Breast epithelium (tissue), 4 donors: ENCODE results near the gene CDH5. TPM values are rescaled to one million over a fixed set of nuclear protein-coding genes. Genes with fewer than 3 reads are reported as not detected.

Experiments
- DNase-seq, 2 donors: peaks; one replicate each; pipeline ENCODE4 v3.0.0-alpha.2; 2019; ENCODE audit warnings: low spot score in 2 of 2
- H3K27ac ChIP-seq, 2 donors: fragments of 200-600 bp; sonication (generic) in 1 of 2; one replicate each; pipeline ENCODE4 v1.5.1; 2016 to 2019; ENCODE audit warnings: mild to moderate bottlenecking in 1 of 2
- H3K27me3 ChIP-seq, 2 donors: fragments of 200-600 bp; sonication (generic) in 1 of 2; one replicate each; pipeline versions ENCODE4 v1.5.1 to v1.6.0; 2017 to 2019; ENCODE audit warnings: control low read depth in 1 of 2, mild to moderate bottlenecking in 1 of 2
- H3K36me3 ChIP-seq: fragments of 200-600 bp; one replicate; pipeline ENCODE4 v1.5.1; 2019
- H3K4me1 ChIP-seq, 2 donors: fragments of 200-600 bp; sonication (generic); one replicate each; pipeline ENCODE4 v1.5.1; 2016 to 2019; ENCODE audit warnings: control low read depth in 1 of 2
- H3K4me3 ChIP-seq, 3 donors: fragments of 200-600 bp; sonication (generic); 1 replicate in 2 of 3; 2 replicates in 1 of 3; pipeline ENCODE4 v1.5.1; 2016 to 2019; ENCODE audit warnings: mild to moderate bottlenecking in 3 of 3, moderate library complexity in 2 of 3
- H3K9me3 ChIP-seq, 2 donors: fragments of 200-600 bp; sonication (generic) in 1 of 2; one replicate each; pipeline ENCODE4 v1.5.1; 2016 to 2019; ENCODE audit warnings: control low read depth in 1 of 2
- POLR2A ChIP-seq: fragments of 450-650 bp; IDR thresholded peaks from one replicate; pipeline ENCODE4 v1.6.1; 2016; ENCODE audit warnings: antibody characterized with exemption, mild to moderate bottlenecking, moderate library complexity
- POLR2AphosphoS5 ChIP-seq, 3 donors: sonication (generic); formaldehyde crosslinking; IDR thresholded peaks; one replicate each; pipeline ENCODE4 v1.6.1; 2017; ENCODE audit warnings: antibody characterized with exemption in 3 of 3
- intact Hi-C: fragments of 100-400 bp; cut with DNase I; formaldehyde crosslinking; loops from one replicate; pipeline ENCODE4 v1.15.1; 2023; ENCODE audit warnings: low total_unique reads
- total RNA-seq, 3 donors: library from RNA; depleted of rRNA; stranded (reverse); fragments of >200 nt; gene quantifications; one replicate each; pipeline ENCODE4 v1.1.0, GENCODE V29; 2016
- TF ChIP-seq, protein P1 (sequence below), 3 donors: fragments of 450-650 bp; IDR thresholded peaks; one replicate each; pipeline ENCODE4 v1.5.1; 2016 to 2017; ENCODE audit warnings: antibody characterized with exemption in 3 of 3, mild to moderate bottlenecking in 3 of 3, moderate library complexity in 3 of 3

CDH5 gene
- total RNA-seq, 3 donors from 2014 or later = 19.2 to 52.8 (median 45.1) TPM

DNA sequence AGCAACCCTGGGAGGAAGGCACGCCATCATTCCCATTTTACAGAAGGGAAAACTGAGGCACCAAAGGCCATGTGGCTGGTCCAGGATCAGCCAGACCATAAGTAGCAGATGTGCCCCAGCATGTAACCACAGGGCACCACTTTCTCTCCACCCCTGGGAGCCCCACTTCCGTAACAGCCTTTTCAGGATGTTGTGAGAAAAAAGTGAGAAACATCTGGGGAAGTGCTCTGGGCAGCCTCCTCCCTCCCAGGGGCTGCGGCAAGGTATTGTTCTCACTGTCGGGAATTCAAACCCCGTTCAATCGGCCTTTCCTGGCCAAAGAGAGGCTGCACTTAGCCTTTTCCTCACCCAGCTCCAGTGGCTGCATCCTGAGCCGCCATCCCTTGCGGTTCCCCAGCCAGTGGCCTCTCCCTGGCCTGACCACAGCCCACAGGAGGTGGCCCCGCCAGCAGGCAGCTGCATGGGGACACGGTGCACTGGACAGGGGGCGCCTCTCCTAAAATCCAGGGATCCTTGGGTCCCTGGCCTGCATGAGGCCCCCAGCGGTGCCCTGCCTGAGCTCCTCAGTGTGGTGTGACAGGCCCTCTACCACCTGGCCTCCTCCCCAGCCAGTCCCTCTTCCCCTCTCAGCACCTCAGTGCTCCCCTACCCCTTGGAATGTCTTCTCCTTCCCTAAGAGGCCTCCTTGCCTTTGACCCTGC is 5.7 kb upstream of the CDH5 start:
- H3K27ac ChIP-seq = peak overlapping the region; percentile 25 to 74
- TF ChIP-seq, protein P1, sequence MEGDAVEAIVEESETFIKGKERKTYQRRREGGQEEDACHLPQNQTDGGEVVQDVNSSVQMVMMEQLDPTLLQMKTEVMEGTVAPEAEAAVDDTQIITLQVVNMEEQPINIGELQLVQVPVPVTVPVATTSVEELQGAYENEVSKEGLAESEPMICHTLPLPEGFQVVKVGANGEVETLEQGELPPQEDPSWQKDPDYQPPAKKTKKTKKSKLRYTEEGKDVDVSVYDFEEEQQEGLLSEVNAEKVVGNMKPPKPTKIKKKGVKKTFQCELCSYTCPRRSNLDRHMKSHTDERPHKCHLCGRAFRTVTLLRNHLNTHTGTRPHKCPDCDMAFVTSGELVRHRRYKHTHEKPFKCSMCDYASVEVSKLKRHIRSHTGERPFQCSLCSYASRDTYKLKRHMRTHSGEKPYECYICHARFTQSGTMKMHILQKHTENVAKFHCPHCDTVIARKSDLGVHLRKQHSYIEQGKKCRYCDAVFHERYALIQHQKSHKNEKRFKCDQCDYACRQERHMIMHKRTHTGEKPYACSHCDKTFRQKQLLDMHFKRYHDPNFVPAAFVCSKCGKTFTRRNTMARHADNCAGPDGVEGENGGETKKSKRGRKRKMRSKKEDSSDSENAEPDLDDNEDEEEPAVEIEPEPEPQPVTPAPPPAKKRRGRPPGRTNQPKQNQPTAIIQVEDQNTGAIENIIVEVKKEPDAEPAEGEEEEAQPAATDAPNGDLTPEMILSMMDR (IDR thresholded peaks at IDR 0.05) = no peak
- TF ChIP-seq POLR2AphosphoS5 (IDR thresholded peaks at IDR 0.05) = no peak
- no peak for TF ChIP-seq POLR2A

DNA sequence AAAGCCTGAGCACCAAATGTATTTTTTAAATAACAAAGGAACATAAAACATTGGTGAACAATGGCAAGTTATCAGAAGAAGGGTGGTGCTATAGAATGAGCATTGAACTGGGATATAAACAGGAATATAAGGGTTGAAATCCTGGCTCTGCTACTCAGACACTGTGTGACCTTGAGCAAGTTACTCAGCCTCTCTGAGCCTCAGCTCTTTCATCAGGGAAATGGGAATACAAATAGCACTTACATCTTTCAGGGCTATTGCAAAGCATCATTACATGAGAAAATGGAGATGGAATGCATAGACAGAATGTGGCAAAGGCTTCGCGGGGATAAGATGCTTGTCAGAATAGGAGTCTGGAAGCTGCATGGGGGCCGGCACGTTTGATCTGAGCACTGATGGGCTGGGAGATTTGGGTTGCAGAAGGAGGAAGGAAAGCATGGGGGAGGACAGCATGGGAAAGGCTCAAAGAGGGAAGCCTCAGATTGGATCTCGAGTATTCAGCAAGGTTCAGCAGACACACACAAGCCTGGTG is 4.8 kb upstream of the CDH5 start:
- H3K4me3 ChIP-seq = no peak overlapping the region
- no peaks in the 10 kb centered on the region for H3K27me3 ChIP-seq
- no peak for TF ChIP-seq POLR2A
- TF ChIP-seq POLR2AphosphoS5 (IDR thresholded peaks at IDR 0.05) = no peak
- TF ChIP-seq, protein P1 (IDR thresholded peaks at IDR 0.05) = no peak
- intact Hi-C loops = loop anchor here (10.0 kb wide), 1 partner anchor 373 kb away; no protein-coding TSS in a partner anchor
- DNase-seq = no peak
- H3K36me3 ChIP-seq = no peaks in the 10 kb centered on the region
- H3K4me1 ChIP-seq = peaks cover 5 to 12% of the 10 kb centered on the region in 2 donors
- H3K9me3 ChIP-seq = no peaks in the 10 kb centered on the region
- H3K27ac ChIP-seq = peak overlapping the region in 1 of 2 donors; percentile 25

More for the DNA sequence above, 5.7 kb upstream of the CDH5 start:
- Histone ChIP-seq H3K36me3 (no peaks in the 10 kb centered on the region), H3K9me3 (no peaks in the 10 kb centered on the region), H3K27me3 (no peaks in the 10 kb centered on the region), H3K4me3 (no peak overlapping the region), H3K4me1 (peaks cover 0 to 5% of the 10 kb centered on the region in 2 donors)
- DNase-seq = no peak
- intact Hi-C loops = loop anchor here (10.0 kb wide), 1 partner anchor 374 kb away; no protein-coding TSS in a partner anchor

DNA sequence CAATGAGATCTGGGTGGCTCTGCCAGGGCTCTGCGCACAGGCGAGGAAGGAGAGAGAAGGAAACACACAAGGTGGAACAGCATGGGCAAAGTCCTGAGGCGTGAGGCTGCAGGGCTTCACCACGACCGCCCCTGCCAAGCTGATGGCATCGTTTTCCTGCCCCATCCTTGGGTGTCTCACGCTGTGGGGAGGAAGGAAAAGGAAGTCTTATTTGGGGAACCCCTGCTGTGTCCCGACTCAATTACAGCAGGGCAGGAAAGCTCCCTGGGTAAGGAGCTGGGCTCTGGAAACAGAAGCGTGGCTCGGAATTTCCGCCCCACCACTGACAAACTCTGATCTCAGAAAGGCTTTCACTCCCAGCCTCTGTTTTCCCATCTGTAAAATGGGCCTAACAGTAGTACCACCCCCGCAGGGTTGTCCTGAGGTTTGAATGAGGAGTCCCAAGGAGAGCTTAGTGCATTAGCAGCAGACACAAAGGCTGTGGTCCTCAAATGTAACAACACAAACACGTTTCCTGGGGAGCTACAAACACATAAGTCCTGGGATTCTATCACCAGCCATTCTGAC is 3.2 kb upstream of the CDH5 start:
- peak overlapping the region; percentile 82 to 88 for H3K27ac ChIP-seq
- H3K4me1 ChIP-seq = peaks cover 5 to 15% of the 10 kb centered on the region in 2 donors
- DNase-seq = no peak
- intact Hi-C loops = loop anchor here (10.0 kb wide), 1 partner anchor 372 kb away; no protein-coding TSS in a partner anchor
- H3K36me3 ChIP-seq = no peaks in the 10 kb centered on the region
- H3K4me3 ChIP-seq = no peak overlapping the region
- no peak for TF ChIP-seq POLR2A
- TF ChIP-seq POLR2AphosphoS5 (IDR thresholded peaks at IDR 0.05) = no peak
- TF ChIP-seq, protein P1 (IDR thresholded peaks at IDR 0.05) = no peak
- H3K9me3 ChIP-seq = no peaks in the 10 kb centered on the region
- no peaks in the 10 kb centered on the region for H3K27me3 ChIP-seq

DNA sequence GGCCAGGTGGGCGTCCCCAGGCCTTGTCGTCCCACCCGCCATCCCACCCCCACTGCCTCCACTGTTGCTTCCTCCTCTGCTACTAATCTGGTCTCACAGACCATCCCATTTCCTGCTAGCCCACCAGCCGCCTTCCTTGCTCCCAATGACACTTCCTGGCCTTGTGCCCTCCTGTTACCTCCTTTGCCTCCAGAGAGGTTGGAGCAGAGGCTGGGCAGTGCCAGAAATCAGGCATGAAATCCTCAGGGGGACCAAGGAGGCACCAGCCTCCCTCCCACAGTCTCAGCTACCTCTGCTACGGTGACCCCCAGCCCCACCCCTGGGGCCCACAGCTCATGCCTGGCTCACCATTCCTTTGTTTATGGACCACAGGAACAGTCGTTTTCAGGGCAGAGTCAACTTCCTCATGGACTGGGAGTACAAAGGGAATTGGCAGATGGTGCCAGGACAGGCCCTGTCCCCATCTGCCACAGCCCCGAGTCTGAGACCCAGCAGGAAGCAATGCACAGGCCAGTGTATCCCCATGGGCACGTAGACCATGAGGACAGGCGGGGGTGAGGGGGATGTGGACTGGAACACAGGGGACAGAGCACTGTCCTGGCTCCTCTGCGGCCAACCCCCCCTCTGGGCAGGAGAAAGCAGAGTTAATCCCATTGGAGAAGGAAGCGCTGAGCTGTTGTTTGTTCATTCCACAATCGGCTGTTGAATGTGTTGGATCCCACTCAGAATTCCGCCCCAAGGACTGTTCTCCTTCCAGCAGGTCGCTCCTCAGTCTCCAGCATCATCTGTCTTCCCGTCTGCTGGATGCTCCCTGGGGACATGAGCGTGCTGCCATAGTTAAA is 2.2 kb upstream of the CDH5 start:
- Histone ChIP-seq H3K27me3 (no peaks in the 10 kb centered on the region), H3K4me1 (peaks cover 5 to 15% of the 10 kb centered on the region in 2 donors), H3K27ac (peak overlapping the region; percentile 82 to 88), H3K36me3 (no peaks in the 10 kb centered on the region), H3K9me3 (no peaks in the 10 kb centered on the region), H3K4me3 (peak overlapping the region in 1 of 3 donors; percentile 40)
- TF ChIP-seq, protein P1 (IDR thresholded peaks at IDR 0.05) = no peak
- TF ChIP-seq POLR2AphosphoS5 (IDR thresholded peaks at IDR 0.05) (peak in 1 of 3 donors; percentile 17), POLR2A (no peak)
- intact Hi-C loops = loop anchor here (10.0 kb wide), 1 partner anchor 370 kb away; no protein-coding TSS in a partner anchor
- peak in 1 of 2 donors; percentile 88 for DNase-seq
